HepG2 (cell line): Measurements from ENCODE around the gene NDRG3. TPM values are rescaled to one million over a fixed set of nuclear protein-coding genes. Genes with fewer than 3 reads are reported as not detected.
A peak's percentile ranks its signal among the peaks of the same experiment; 100 is the strongest.

Experiments
- FOXA3 ChIP-seq: IDR thresholded peaks from 2 replicates; pipeline ENCODE4 v1.6.1; 2016; ENCODE audit warnings: missing genetic modification reagents, missing compliant biosample characterization
- HNRNPH1 ChIP-seq: fragments of 200-400 bp; formaldehyde crosslinking; optimal IDR thresholded peaks from 2 replicates; pipeline ENCODE3; 2017; ENCODE audit warnings: mild to moderate bottlenecking, low read depth, low read length
- IRF1 ChIP-seq: sonication (generic); formaldehyde crosslinking; IDR thresholded peaks from 2 replicates; pipeline ENCODE4 v1.4.0; 2020; ENCODE audit warnings: low read depth, mild to moderate bottlenecking, missing genetic modification reagents
- MYC ChIP-seq: sonication (generic); formaldehyde crosslinking; IDR thresholded peaks from 2 replicates; pipeline ENCODE4 v1.9.0; 2021; ENCODE audit warnings: missing genetic modification reagents, borderline replicate concordance
- SIX4 ChIP-seq: sonication (generic); formaldehyde crosslinking; IDR thresholded peaks from 2 replicates; pipeline ENCODE4 v1.4.0; 2020; ENCODE audit warnings: missing genetic modification reagents
- ZEB1 ChIP-seq: IDR thresholded peaks from 2 replicates; pipeline ENCODE4 v1.6.1; 2012; ENCODE audit warnings: mild to moderate bottlenecking, low read depth, inconsistent platforms; ENCODE audit not compliant: insufficient replicate concordance
- ZNF281 ChIP-seq: sonication (generic); formaldehyde crosslinking; IDR thresholded peaks from 2 replicates; pipeline ENCODE4 v1.4.0; 2020; ENCODE audit warnings: missing genetic modification reagents, borderline replicate concordance
- ZNF446 ChIP-seq: sonication (generic); formaldehyde crosslinking; IDR thresholded peaks from 2 replicates; pipeline ENCODE4 v1.5.0; 2020; ENCODE audit warnings: mild to moderate bottlenecking, missing genetic modification reagents
- ZNF558 ChIP-seq: sonication (generic); formaldehyde crosslinking; IDR thresholded peaks from 2 replicates; pipeline ENCODE4 v1.9.0; 2022; ENCODE audit warnings: mild to moderate bottlenecking, missing genetic modification reagents, borderline replicate concordance
- ZNF597 ChIP-seq: sonication (generic); formaldehyde crosslinking; IDR thresholded peaks from 2 replicates; pipeline ENCODE4 v1.5.0; 2020; ENCODE audit warnings: missing genetic modification reagents
- ZNF646 ChIP-seq: sonication (generic); formaldehyde crosslinking; IDR thresholded peaks from 2 replicates; pipeline ENCODE4 v1.9.0; 2021; ENCODE audit warnings: mild to moderate bottlenecking, missing genetic modification reagents
- ZNF740 ChIP-seq: sonication (generic); formaldehyde crosslinking; IDR thresholded peaks from 2 replicates; pipeline ENCODE4 v1.4.0; 2020; ENCODE audit warnings: missing genetic modification reagents
- ZNF766 ChIP-seq: sonication (generic); formaldehyde crosslinking; IDR thresholded peaks from 2 replicates; pipeline ENCODE4 v1.5.0; 2020; ENCODE audit warnings: missing genetic modification reagents, borderline replicate concordance
- ZSCAN21 ChIP-seq: sonication (generic); formaldehyde crosslinking; IDR thresholded peaks from 2 replicates; pipeline ENCODE4 v1.8.0; 2022; ENCODE audit warnings: mild to moderate bottlenecking, missing genetic modification reagents, moderate library complexity, borderline replicate concordance
- polyA plus RNA-seq, 8 experiments: library from polyadenylated mRNA; depleted of rRNA in 3 of 8; stranded (reverse) in 7 of 8; unstranded in 1 of 8; fragments of >200 nt; fragmentation: Illumina TruSeq in 4 of 8; extraction: Trizol in 4 of 8; gene quantifications; 2 replicates each; pipeline versions ENCODE4 v1.2.1 to v1.2.3, GENCODE V29; 2011 to 2016; ENCODE audit warnings: low read depth in 4 of 8, missing spikeins in 1 of 8, mixed read lengths in 1 of 8; ENCODE audit not compliant: insufficient read depth in 1 of 8
- total RNA-seq, 5 experiments: library from RNA; depleted of rRNA; stranded (reverse); fragments of >200 nt; fragmentation: Illumina TruSeq; extraction: Trizol; gene quantifications; 2 replicates each; pipeline ENCODE4 v1.2.3, GENCODE V29; 2016; ENCODE audit warnings: low read depth in 1 of 5

Gene NDRG3
- total and polyA plus RNA-seq, 2 of the 13 experiments (the other 11 are each of a cell fraction or from before 2014, with no cell fraction given): 36.0 to 40.5 TPM

GRCh38 chr20:36773597-36774390, 27.9 kb upstream of the NDRG3 start, which contains the start of gene DSN1 (continued):
- TF ChIP-seq IRF1 (no peak; the same call in 1 of the 2 replicates), ZNF446 (CRISPR knock-in tag) (0 out of 2 replicates have a peak, but pooled peaks have one; percentile 9), HNRNPH1 (no peak), FOXA3 (CRISPR knock-in tag) (peak; percentile 57), ZNF558 (peak; percentile 91; the same call in 1 of the 2 replicates), MYC (CRISPR knock-in tag) (peak; percentile 78), ZNF597 (CRISPR knock-in tag) (no peak), ZNF646 (CRISPR knock-in tag) (no peak), ZNF766 (CRISPR knock-in tag) (peak; percentile 20; the same call in 1 of the 2 replicates), ZNF740 (no peak), ZEB1 (peak; percentile 77), ZSCAN21 (CRISPR knock-in tag) (peak; percentile 94), SIX4 (CRISPR knock-in tag) (0 out of 2 replicates have a peak, but pooled peaks have one; percentile 8), ZNF281 (0 out of 2 replicates have a peak, but pooled peaks have one; percentile 18)
